SK-N-SH treated with all-trans-retinoic acid at 6 μM for 48 hours (cell line): Measurements from ENCODE around the gene GRIA3.

Experiments
- ARNTL ChIP-seq: fragments of 450-650 bp; formaldehyde crosslinking; IDR thresholded peaks from 2 replicates; pipeline ENCODE4 v1.5.0; 2020; ENCODE audit warnings: low read depth, mild to moderate bottlenecking, moderate library complexity, borderline replicate concordance
- CREB5 ChIP-seq: fragments of 250-450 bp; sonication (Bioruptor Pico); IDR thresholded peaks from 2 replicates; pipeline ENCODE4 v1.5.1; 2020; ENCODE audit warnings: low read depth, mild to moderate bottlenecking, moderate library complexity
- GLIS3 ChIP-seq: fragments of 250-450 bp; sonication (Bioruptor Pico); IDR thresholded peaks from 2 replicates; pipeline ENCODE4 v1.5.0; 2020; ENCODE audit warnings: mild to moderate bottlenecking, moderate library complexity
- OSR1 ChIP-seq: fragments of 250-450 bp; sonication (Bioruptor Pico); IDR thresholded peaks from 2 replicates; pipeline ENCODE4 v1.8.0; 2022; ENCODE audit warnings: moderate library complexity, mild to moderate bottlenecking, inconsistent platforms
- PATZ1 ChIP-seq: fragments of 250-450 bp; sonication (Bioruptor Pico); IDR thresholded peaks from 2 replicates; pipeline ENCODE4 v1.8.0; 2020; ENCODE audit warnings: mild to moderate bottlenecking, moderate library complexity, borderline replicate concordance
- POU6F1 ChIP-seq: fragments of 250-450 bp; sonication (Bioruptor Pico); IDR thresholded peaks from 2 replicates; pipeline ENCODE4 v1.8.0; 2021; ENCODE audit warnings: low read depth, mild to moderate bottlenecking, moderate library complexity, borderline replicate concordance
- RARB ChIP-seq: fragments of 250-450 bp; sonication (Bioruptor Pico); IDR thresholded peaks from 2 replicates; pipeline ENCODE4 v1.8.0; 2021; ENCODE audit warnings: mild to moderate bottlenecking, moderate library complexity
- TSHZ2 ChIP-seq: fragments of 250-450 bp; sonication (Bioruptor Pico); IDR thresholded peaks from 2 replicates; pipeline ENCODE4 v1.5.0; 2020; ENCODE audit warnings: mild to moderate bottlenecking, moderate library complexity
- ZNF70 ChIP-seq: fragments of 450-650 bp; formaldehyde crosslinking; IDR thresholded peaks from 2 replicates; pipeline ENCODE4 v1.5.0; 2020; ENCODE audit warnings: mild to moderate bottlenecking, moderate library complexity

- no peak for TF ChIP-seq OSR1 (CRISPR knock-in tag)
- TF ChIP-seq CREB5 (CRISPR knock-in tag), result no peak
- TF ChIP-seq POU6F1 (CRISPR knock-in tag), result no peak
- TF ChIP-seq PATZ1 (CRISPR knock-in tag), result no peak
- no peak for TF ChIP-seq RARB (CRISPR knock-in tag)
- TF ChIP-seq TSHZ2 (CRISPR knock-in tag), result no peak
- no peak for TF ChIP-seq ARNTL (CRISPR knock-in tag)
- no peak for TF ChIP-seq ZNF70 (CRISPR knock-in tag)
- TF ChIP-seq GLIS3 (CRISPR knock-in tag), result no peak
These were observed 79.7 kb downstream of the GRIA3 start for GRCh38 chrX:123263747-123264146.
